ENCODE measurements around the gene RTL5.

Gene RTL5

GRCh38 chrX:72124540-72125201 lies 7.0 kb downstream of the RTL5 start:
- Histone ChIP-seq H3K4me2 (ENCODE audit: insufficient read depth, low read length) (no peak overlapping the region), H3K27ac (ENCODE audit: low read length) (no peak overlapping the region), H3K4me1 (ENCODE audit: insufficient read depth, low read length) (no peaks in the 10 kb centered on the region)

DNA sequence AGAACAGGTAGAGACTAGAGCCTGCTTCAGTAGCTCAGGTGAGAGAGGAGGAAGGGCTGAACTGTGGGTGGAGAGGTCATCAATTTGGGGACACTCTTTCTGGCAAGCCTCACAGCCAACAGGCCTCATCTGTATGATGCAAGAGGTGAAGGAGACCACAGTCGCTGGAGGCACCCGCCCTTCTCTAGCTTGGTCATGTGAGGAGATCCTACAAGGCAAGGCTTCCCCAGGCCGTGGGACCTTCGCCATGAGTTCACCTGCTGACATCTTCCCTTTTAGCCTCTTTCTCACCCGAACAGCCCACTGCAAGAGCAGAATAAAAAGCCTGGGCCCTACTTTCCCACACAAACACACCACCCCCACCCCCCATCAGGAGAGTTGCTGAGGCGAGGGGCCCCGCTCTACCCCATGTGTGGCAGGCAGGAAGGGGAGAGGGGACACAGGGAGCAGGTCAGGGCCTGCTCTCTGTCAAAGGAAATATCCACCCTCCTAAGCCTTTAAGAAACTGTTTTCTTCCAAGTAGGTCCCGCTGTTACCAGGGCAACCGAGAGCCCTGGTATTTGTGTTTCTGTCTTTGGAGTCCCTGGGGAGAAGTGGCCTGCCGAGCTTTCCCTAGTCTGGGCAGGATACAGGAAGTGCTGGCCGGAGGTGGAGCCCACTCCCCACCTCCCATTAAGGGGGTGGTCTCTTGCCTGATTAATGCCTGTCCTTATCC lies 8.1 kb downstream of the RTL5 start:
- no peak for TF ChIP-seq CTCF (IDR thresholded peaks at IDR 0.05; ENCODE audit: borderline replicate concordance, extremely low read depth, low read length, poor library complexity, severe bottlenecking)
- TF ChIP-seq EZH2 (IDR thresholded peaks at IDR 0.05; ENCODE audit: borderline replicate concordance, low read depth, low read length, severe bottlenecking): no peak
- no peaks in the 10 kb centered on the region for H3K79me2 ChIP-seq (ENCODE audit: insufficient read depth, low read length)
- H3K27ac ChIP-seq (ENCODE audit: low read length): no peak overlapping the region
- no peaks in the 10 kb centered on the region for H3K9me3 ChIP-seq (ENCODE audit: insufficient read depth, low read length, severe bottlenecking)
- H3K27me3 ChIP-seq (ENCODE audit: insufficient read depth, low read length, poor library complexity): no peaks in the 10 kb centered on the region
- no peaks in the 10 kb centered on the region for H4K20me1 ChIP-seq (ENCODE audit: insufficient read depth, low read length)
- no peak overlapping the region for H2AFZ ChIP-seq (ENCODE audit: low read depth, low read length)
- ATAC-seq (ENCODE audit: insufficient read depth, low read depth) (no peak), DNase-seq (no peak)
- H3K9ac ChIP-seq (ENCODE audit: low read depth, low read length): no peak overlapping the region
- H3K4me3 ChIP-seq (ENCODE audit: low read depth in 1 of 2, low read length in 2 of 2): no peak overlapping the region
- H3K36me3 ChIP-seq (ENCODE audit: insufficient read depth, low read length): no peaks in the 10 kb centered on the region
- no peak overlapping the region for H3K4me2 ChIP-seq (ENCODE audit: insufficient read depth, low read length)
- no peaks in the 10 kb centered on the region for H3K4me1 ChIP-seq (ENCODE audit: insufficient read depth, low read length)

More at GRCh38 chrX:72124540-72125201, 7.0 kb downstream of the RTL5 start:
- Histone ChIP-seq H3K9me3 (ENCODE audit: insufficient read depth, low read length, severe bottlenecking) (no peaks in the 10 kb centered on the region), H3K9ac (ENCODE audit: low read depth, low read length) (no peak overlapping the region), H3K36me3 (ENCODE audit: insufficient read depth, low read length) (no peaks in the 10 kb centered on the region), H3K27me3 (ENCODE audit: insufficient read depth, low read length, poor library complexity) (no peaks in the 10 kb centered on the region), H3K4me3 (ENCODE audit: low read depth in 1 of 2, low read length in 2 of 2) (no peak overlapping the region), H2AFZ (ENCODE audit: low read depth, low read length) (no peak overlapping the region), H4K20me1 (ENCODE audit: insufficient read depth, low read length) (no peaks in the 10 kb centered on the region), H3K79me2 (ENCODE audit: insufficient read depth, low read length) (no peaks in the 10 kb centered on the region)
- no peak for TF ChIP-seq EZH2 (IDR thresholded peaks at IDR 0.05; ENCODE audit: borderline replicate concordance, low read depth, low read length, severe bottlenecking)
- no peak for TF ChIP-seq CTCF (IDR thresholded peaks at IDR 0.05; ENCODE audit: borderline replicate concordance, extremely low read depth, low read length, poor library complexity, severe bottlenecking)
- no peak for ATAC-seq (ENCODE audit: insufficient read depth, low read depth)
- DNase-seq: no peak

DNA sequence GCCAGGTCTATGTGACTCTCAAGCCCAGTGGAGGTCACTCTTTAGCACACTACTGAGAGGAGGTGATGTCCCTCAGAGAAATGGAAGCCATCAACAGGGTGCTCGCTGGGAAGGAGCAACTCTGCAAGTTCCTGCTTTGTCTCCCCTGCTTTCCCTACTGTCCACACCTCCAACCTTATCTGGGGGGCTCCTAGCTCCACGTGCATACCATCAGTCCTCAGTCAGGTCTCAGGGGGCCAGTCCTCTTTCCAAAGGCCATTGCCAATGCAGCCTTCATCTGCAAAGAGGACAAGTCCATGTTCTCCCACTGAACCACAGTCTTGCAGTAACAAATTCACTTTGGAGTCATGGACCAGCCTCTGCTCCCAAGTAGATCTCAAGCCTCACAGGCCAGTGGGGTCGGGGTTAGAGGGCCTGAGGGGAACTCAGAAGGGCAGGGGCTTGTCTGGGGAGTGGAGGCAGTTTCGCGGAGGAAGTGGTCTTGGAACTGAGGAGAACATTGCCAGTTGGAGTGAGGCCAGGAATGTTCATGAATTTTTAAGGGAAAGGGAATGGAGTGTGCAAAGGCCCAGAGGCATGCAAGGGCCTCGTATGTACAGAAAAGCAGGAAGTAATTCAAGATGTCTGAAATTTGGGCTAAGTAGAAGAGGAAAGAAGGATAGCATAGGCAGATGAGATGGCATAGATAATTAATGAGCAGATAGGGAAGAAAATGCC lies 8.9 kb downstream of the RTL5 start:
- DNase-seq (no peak), ATAC-seq (ENCODE audit: insufficient read depth, low read depth) (no peak)
- H3K9me3 ChIP-seq (ENCODE audit: insufficient read depth, low read length, severe bottlenecking): no peaks in the 10 kb centered on the region
- no peaks in the 10 kb centered on the region for H3K79me2 ChIP-seq (ENCODE audit: insufficient read depth, low read length)
- TF ChIP-seq EZH2 (IDR thresholded peaks at IDR 0.05; ENCODE audit: borderline replicate concordance, low read depth, low read length, severe bottlenecking) (no peak), CTCF (IDR thresholded peaks at IDR 0.05; ENCODE audit: borderline replicate concordance, extremely low read depth, low read length, poor library complexity, severe bottlenecking) (no peak)
- no peaks in the 10 kb centered on the region for H3K36me3 ChIP-seq (ENCODE audit: insufficient read depth, low read length)
- H4K20me1 ChIP-seq (ENCODE audit: insufficient read depth, low read length): no peaks in the 10 kb centered on the region
- H3K4me2 ChIP-seq (ENCODE audit: insufficient read depth, low read length): no peak overlapping the region
- H3K4me3 ChIP-seq (ENCODE audit: low read depth in 1 of 2, low read length in 2 of 2): no peak overlapping the region
- H3K27ac ChIP-seq (ENCODE audit: low read length): no peak overlapping the region
- H3K9ac ChIP-seq (ENCODE audit: low read depth, low read length): no peak overlapping the region
- H3K27me3 ChIP-seq (ENCODE audit: insufficient read depth, low read length, poor library complexity): no peaks in the 10 kb centered on the region
- H2AFZ ChIP-seq (ENCODE audit: low read depth, low read length): no peak overlapping the region
- H3K4me1 ChIP-seq (ENCODE audit: insufficient read depth, low read length): no peaks in the 10 kb centered on the region

All from DND-41 (cell line).